ENCODE results near the gene STPG4. TPM values are rescaled to one million over a fixed set of nuclear protein-coding genes. Genes with fewer than 3 reads are reported as not detected.

Gene STPG4
- total RNA-seq, 2 experiments from 2014 or later = 0.44 to 0.64 TPM

DNA sequence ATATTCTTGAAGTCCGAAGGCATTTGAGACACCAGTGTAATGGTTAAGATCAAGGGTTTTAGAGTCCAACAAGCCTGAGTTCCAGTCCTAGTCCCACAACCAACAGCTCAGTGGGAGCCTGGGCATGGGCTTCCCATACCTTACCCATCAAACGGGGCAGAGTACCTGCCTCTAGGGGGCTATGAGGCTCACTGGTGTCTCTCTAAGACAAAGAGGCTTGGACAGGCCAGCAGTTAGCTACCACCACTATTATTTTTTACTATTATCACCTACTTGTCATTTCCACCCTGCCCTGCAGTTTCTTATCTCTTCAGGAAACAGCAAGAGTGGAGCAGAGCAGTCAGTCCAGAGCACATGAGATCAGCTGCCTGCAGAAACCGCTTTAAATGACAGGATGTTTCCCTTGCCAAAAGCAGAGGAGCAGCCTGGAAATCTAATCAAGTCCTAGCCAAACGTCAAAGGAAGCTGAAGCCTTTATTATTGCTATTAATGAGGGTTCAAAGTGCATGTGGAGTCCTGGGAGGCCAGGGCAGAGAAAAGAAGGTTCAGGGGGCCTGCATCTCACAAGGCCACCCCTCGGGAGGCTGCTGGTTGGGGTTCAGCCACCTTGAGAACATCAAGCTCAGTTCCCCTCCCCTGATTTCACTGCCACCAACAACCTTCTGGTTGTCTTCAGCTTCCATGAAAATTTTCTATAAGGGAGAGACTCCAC is 66.6 kb downstream of the STPG4 start:
- ChIA-PET POLR2A (no interaction called here), CTCF (interaction anchor here (0.6 kb wide), 1 partner anchor 176 kb away, joined by 3 read pairs; no protein-coding TSS in a partner anchor)
- H3K27ac Mint-ChIP-seq = no peak overlapping the region
- no peak for DNase-seq
- no peaks in the 10 kb centered on the region for H3K9me3 Mint-ChIP-seq
- no peak overlapping the region for H3K4me3 Mint-ChIP-seq
- H3K27me3 Mint-ChIP-seq = no peaks in the 10 kb centered on the region
- no peaks in the 10 kb centered on the region for H3K36me3 Mint-ChIP-seq (ENCODE audit: low read depth)
- peaks cover 4% of the 10 kb centered on the region for H3K4me1 Mint-ChIP-seq

DNA sequence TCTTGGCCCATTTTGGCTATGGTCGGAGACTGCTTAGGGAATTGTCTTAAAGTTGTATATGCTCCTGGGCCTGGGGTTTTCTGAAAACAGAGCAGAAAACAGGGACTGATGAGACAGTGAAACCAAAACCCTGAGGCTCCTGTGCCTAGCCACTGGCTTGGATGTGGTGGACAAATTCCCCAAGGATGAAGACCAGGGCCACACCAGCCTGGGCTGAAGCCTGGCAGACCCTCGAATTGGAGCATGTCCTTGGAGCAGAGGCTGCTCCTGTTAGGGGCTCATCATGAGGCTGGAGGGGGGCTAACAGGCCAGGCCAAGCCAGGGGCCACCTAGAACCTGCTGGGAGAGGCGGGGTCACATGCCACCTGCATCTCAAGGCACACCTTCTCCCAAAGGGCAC is 68.1 kb downstream of the STPG4 start:
- H3K27me3 Mint-ChIP-seq = no peaks in the 10 kb centered on the region
- H3K27ac Mint-ChIP-seq = no peak overlapping the region
- H3K9me3 Mint-ChIP-seq = no peaks in the 10 kb centered on the region
- no peak overlapping the region for H3K4me3 Mint-ChIP-seq
- DNase-seq = no peak
- peaks cover 4% of the 10 kb centered on the region for H3K4me1 Mint-ChIP-seq
- ChIA-PET POLR2A (no interaction called here), CTCF (interaction anchor here (1.4 kb wide), 1 partner anchor 11 kb away, joined by 3 read pairs; no protein-coding TSS in a partner anchor)
- no peaks in the 10 kb centered on the region for H3K36me3 Mint-ChIP-seq (ENCODE audit: low read depth)

DNA sequence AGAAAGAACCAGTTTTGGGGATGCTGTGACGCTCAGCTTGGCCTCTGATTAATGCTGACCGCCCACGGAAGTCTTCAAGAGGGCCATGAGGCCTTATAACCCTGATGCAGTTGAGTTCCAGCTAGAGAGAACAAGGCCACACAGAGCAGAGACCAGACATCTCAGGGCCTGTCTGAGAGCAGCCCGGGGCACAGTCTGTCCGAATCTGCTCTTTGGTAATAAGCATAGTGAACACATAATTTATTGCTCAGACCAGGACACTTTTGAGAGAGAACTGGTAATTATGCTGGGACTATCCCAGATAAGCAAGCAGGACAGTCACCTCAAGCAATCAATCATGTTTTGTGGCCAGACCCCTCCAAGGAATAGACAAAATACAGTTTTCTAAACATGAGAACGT is 68.5 kb downstream of the STPG4 start:
- ChIA-PET CTCF (interaction anchor here (1.4 kb wide), 1 partner anchor 11 kb away, joined by 3 read pairs; no protein-coding TSS in a partner anchor), POLR2A (no interaction called here)
- H3K36me3 Mint-ChIP-seq (ENCODE audit: low read depth) = no peaks in the 10 kb centered on the region
- no peaks in the 10 kb centered on the region for H3K9me3 Mint-ChIP-seq
- no peak for DNase-seq
- no peak overlapping the region for H3K4me3 Mint-ChIP-seq
- no peaks in the 10 kb centered on the region for H3K27me3 Mint-ChIP-seq
- H3K4me1 Mint-ChIP-seq = peaks cover 4% of the 10 kb centered on the region
- H3K27ac Mint-ChIP-seq = no peak overlapping the region

DNA sequence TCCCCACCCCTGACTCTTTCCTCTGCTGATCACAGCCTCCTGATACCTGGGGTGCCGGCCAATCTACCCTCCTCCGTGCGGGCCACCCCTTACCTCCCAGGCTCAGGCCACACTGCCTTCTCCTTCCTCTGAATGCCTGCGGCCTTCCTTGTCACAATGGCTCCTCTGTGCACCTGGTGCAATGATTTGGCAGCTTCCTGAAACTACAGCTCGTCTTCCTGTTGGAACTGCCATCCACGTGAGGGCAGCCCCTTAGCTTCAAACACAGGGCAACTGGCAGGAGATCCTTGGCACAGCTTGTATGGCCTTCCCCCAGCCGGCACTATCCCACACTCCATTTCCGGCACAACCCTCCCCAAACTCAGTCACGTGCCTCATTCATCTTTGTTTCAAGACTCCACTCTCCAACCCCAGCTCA is 69.0 kb downstream of the STPG4 start:
- CTCF ChIA-PET = interaction anchor here (1.4 kb wide), 1 partner anchor 10 kb away, joined by 3 read pairs; no protein-coding TSS in a partner anchor
- POLR2A ChIA-PET = no interaction called here
- DNase-seq = no peak
- peaks cover 4% of the 10 kb centered on the region for H3K4me1 Mint-ChIP-seq
- no peak overlapping the region for H3K4me3 Mint-ChIP-seq
- H3K27me3 Mint-ChIP-seq = no peaks in the 10 kb centered on the region
- H3K9me3 Mint-ChIP-seq = no peaks in the 10 kb centered on the region
- no peak overlapping the region for H3K27ac Mint-ChIP-seq
- H3K36me3 Mint-ChIP-seq (ENCODE audit: low read depth) = no peaks in the 10 kb centered on the region

DNA sequence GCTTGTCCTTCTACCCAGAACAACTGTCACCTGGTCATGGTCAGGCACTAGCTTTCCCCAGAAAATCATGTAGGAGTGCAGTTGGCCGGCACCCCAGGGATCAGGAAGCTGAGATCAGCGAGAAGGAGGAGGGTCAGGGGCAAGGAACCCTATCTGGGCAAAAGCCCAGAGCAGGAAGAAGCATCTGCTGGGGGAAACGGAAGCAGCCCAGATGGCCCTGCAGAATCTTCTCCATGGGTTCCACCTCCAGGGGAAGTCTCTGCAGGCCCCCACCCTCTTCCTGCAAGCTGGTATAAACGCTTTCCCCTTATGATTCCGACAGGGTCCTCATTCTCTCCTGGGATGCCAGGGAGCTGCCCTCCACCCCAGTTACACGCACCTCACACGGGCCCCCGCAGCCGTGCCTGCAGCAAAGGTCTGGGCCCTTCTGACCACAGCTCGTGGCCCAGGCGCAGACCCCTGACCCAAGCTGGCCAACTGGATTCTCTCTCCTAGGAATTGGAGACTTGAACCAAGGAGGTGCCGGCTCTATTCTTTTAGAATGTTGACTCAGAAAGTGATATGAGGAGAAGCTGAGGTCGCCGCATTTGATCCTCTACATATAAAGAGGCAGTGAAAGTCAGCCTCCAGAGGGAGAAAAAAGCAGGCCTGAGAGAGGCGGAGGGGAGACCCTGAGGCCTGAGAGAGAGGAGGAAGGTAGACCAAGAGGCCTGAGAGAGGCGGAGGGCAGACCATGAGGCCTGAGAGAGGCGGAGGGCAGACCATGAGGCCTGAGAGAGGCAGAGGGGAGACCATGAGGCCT is 71.0 kb downstream of the STPG4 start:
- no peak for DNase-seq
- peaks cover 4% of the 10 kb centered on the region for H3K4me1 Mint-ChIP-seq
- ChIA-PET POLR2A (no interaction called here), CTCF (interaction anchor here (0.8 kb wide), 1 partner anchor 11 kb away, joined by 3 read pairs; no protein-coding TSS in a partner anchor)
- H3K4me3 Mint-ChIP-seq = no peak overlapping the region
- H3K27me3 Mint-ChIP-seq = no peaks in the 10 kb centered on the region
- no peak overlapping the region for H3K27ac Mint-ChIP-seq
- H3K9me3 Mint-ChIP-seq = no peaks in the 10 kb centered on the region
- no peaks in the 10 kb centered on the region for H3K36me3 Mint-ChIP-seq (ENCODE audit: low read depth)

DNA sequence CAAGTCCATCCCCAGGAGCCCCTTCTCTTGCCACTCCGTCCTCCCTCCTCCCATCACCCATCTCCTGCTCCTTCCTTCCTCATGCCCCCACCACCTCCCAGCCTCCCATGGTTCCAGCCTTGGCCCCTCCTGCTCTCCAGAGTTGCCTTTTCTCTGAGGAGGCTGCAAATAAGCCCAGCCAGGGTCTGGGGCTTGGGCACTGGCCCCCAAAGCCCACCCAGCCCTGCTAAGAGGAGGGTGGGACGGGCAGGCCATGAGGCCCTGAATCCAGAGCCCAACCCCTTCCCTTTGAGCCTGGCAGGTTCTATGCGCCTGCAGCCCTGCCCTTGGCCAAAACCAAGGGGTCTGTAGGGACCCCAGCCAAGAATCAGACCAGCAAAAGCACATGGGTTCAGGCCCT is 71.6 kb downstream of the STPG4 start:
- no peaks in the 10 kb centered on the region for H3K27me3 Mint-ChIP-seq
- ChIA-PET CTCF (interaction anchor here (0.6 to 0.8 kb wide), 2 partner anchors 11 to 348 kb away, joined by 3 read pairs; no protein-coding TSS in a partner anchor), POLR2A (no interaction called here)
- no peak overlapping the region for H3K4me3 Mint-ChIP-seq
- H3K4me1 Mint-ChIP-seq = peaks cover 4% of the 10 kb centered on the region
- H3K9me3 Mint-ChIP-seq = no peaks in the 10 kb centered on the region
- DNase-seq = no peak
- no peaks in the 10 kb centered on the region for H3K36me3 Mint-ChIP-seq (ENCODE audit: low read depth)
- H3K27ac Mint-ChIP-seq = no peak overlapping the region

DNA sequence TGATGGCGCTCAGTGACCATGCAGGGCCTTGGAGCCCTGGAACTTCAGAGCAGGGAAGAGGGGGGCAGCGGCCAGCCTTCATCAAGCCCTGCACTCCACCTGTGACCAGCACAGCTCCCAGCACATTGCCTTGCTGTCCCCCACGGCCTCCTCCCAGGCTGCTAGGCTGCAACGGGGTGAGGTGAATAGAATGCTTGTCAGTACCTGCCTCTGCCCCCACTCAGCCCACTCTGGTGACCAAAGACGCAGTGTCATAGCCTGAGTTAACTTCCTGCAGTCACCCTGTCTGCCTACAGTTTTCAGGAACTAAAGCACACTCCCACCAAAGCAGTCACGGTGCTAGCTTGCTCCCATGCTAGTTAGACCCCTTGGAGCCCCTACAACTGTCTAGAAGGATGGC is 72.1 kb downstream of the STPG4 start:
- Mint-ChIP-seq H3K9me3 (no peaks in the 10 kb centered on the region), H3K4me1 (peaks cover 4% of the 10 kb centered on the region), H3K4me3 (no peak overlapping the region), H3K36me3 (ENCODE audit: low read depth) (no peaks in the 10 kb centered on the region), H3K27me3 (no peaks in the 10 kb centered on the region), H3K27ac (no peak overlapping the region)
- CTCF ChIA-PET = interaction anchor here (0.6 kb wide), 2 partner anchors 253 to 349 kb away, joined by 3 read pairs; no protein-coding TSS in a partner anchor
- POLR2A ChIA-PET = interaction anchor here (0.7 kb wide), 1 partner anchor 80 kb away, joined by 4 read pairs; no protein-coding TSS in a partner anchor
- no peak for DNase-seq

DNA sequence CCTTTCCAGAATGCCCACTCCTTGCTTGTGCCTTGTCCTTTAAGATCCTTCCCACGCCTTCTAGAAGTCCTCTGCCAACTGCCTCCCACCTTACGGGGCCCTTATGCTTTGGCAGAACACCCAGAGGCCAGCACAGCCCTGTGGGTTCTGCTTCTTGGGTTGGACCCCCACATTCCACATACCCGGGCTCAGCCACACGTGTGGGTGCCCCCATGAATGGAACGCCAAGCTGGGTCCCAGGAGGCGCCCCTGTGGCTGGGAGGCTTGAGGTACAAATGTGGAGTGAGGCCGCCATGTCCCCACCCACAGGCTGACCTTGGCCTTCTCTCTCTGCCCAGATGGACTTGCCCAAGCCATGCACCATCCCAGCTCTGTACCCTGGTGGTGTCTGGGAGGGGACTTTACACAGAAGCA is 74.2 kb downstream of the STPG4 start:
- no peak overlapping the region for H3K4me3 Mint-ChIP-seq
- peaks cover 2% of the 10 kb centered on the region for H3K36me3 Mint-ChIP-seq (ENCODE audit: low read depth)
- DNase-seq = no peak
- ChIA-PET CTCF (no interaction called here), POLR2A (no interaction called here)
- H3K4me1 Mint-ChIP-seq = no peaks in the 10 kb centered on the region
- H3K27ac Mint-ChIP-seq = no peak overlapping the region
- no peaks in the 10 kb centered on the region for H3K27me3 Mint-ChIP-seq
- H3K9me3 Mint-ChIP-seq = no peaks in the 10 kb centered on the region

DNA sequence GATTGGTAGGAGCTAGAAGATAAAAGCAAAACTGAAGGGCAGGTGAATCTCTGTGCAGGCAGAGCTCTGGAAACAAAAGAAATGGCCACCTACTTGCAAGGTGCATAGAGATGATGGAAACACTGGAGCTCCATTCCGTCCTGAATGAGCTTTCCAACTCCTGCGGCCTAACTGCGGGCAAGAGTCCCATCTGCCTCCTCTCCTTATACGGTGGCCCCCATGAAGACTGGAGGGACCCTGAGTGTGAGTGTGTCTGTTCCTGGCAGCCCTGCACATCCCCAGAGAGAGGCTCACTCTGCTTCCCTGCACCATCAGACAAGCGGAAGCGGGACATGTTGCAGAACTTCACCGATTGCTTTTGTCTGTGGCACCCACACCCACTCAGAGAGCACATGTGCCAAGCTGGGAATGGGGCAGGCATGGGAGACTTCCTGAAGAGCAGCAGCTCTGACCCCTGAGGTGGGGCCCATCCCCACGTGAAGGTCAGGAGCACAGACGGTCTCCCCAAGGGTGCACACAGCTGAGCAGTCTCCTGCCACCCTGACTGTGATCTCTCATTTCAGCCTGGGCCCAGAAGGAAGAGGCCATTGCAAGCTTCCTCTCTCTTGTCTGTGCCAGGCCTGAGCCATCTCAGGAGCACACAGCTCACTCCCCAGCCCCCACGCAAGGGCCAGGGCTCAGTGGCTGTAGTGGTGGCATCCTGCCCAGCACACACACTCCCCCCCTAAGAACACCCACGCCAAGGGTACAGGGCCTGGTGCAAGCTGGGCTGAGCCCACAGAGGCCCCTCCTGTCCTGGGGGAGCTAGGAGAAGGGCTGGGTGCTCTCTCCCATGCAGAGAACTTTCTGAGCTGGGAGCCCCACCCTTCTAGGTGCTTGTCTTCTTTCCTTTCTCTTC is 75.3 kb downstream of the STPG4 start:
- Mint-ChIP-seq H3K36me3 (ENCODE audit: low read depth) (peaks cover 2% of the 10 kb centered on the region), H3K4me1 (no peaks in the 10 kb centered on the region), H3K9me3 (no peaks in the 10 kb centered on the region), H3K27ac (no peak overlapping the region), H3K4me3 (no peak overlapping the region), H3K27me3 (no peaks in the 10 kb centered on the region)
- no peak for DNase-seq
- ChIA-PET POLR2A (no interaction called here), CTCF (interaction anchor here (0.6 to 0.8 kb wide), 2 partner anchors 8 to 159 kb away, joined by 3 read pairs; no protein-coding TSS in a partner anchor)

DNA sequence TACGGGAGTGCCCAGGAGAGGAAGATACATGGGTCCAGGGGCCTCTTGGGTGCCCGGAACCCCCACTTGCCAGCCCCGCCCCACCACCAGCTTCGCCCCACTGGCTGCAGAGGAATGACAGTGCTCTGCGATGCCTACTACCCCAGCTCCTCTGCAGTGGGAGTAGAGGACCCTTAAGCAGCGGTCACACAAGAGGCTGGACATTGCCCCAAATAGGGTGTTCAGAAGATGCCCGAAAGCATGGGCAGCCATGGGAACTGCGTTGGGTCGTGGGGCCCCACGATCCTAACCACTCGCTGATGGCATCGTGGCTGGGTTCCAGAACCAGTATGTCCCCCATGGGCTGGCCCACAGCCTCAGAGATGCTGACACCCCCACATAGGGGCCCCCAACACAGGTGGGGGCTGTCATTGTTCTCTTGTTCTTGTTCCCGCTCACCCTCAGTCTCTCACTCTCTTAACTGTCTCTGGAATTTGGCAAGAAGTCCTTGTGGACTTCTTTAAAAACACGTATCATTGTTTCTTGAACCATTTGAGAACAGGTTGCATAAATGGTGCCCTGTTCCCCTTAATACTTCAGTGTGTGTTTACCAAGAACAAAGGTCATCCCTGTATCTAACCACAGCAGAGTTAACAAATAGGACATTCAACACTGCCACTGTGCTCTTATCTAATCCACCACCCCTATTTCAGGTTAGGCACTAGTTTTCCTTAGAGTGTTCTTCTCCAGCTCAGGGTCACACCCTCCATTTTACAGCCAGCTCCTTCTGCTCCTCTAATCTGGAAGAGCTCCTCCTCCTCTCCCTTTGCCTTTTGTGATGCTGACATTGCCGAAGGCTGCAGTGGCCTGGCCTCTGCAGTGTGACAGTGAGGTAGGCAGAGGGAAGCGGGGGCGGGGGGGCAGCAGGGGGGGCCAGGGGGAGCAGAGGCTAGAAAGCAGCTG is 76.3 kb downstream of the STPG4 start:
- Mint-ChIP-seq H3K4me3 (no peak overlapping the region), H3K27me3 (no peaks in the 10 kb centered on the region), H3K4me1 (no peaks in the 10 kb centered on the region), H3K36me3 (ENCODE audit: low read depth) (peaks cover 2% of the 10 kb centered on the region), H3K27ac (no peak overlapping the region), H3K9me3 (no peaks in the 10 kb centered on the region)
- CTCF ChIA-PET = interaction anchor here (0.6 to 0.8 kb wide), 2 partner anchors 7 to 160 kb away, joined by 3 read pairs; no protein-coding TSS in a partner anchor
- DNase-seq = no peak
- POLR2A ChIA-PET = no interaction called here

DNA sequence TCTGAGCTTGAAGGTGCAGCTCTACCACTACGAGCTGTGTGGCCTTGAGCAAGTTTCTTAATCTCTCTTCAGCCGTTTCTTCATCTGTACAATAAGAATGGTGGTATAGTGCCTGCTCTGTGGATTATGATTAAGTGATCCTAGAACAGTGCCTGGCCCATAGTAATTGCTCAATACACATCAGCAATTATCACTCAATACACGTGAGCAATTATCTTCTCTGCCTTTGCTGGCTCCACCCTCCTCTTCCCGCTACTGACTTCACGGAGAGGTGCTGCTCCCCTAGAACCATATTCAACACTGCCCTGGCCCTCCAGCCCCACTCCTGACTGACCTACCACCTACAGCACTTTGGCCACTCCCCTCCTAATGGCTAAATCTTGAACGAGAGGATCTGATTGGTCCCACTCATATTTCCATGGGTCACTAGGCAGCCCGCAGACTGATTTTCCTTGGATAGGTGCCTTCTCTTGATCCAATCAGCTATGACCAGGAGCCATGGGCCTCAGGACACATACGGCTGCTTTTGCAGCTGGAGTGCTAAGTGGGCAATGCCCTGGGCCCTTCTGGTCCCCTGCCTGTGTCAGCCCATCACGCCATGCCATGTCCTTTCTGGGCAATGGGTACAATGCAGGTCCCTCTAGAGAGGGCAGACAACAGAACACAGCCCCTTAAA is 77.5 kb downstream of the STPG4 start:
- no peak for DNase-seq

More for the DNA sequence above, 77.5 kb downstream of the STPG4 start:
- Mint-ChIP-seq H3K27ac (no peak overlapping the region), H3K27me3 (no peaks in the 10 kb centered on the region), H3K4me1 (peaks cover 4% of the 10 kb centered on the region), H3K4me3 (no peak overlapping the region), H3K36me3 (ENCODE audit: low read depth) (peaks cover 10% of the 10 kb centered on the region), H3K9me3 (no peaks in the 10 kb centered on the region)
- ChIA-PET POLR2A (no interaction called here), CTCF (no interaction called here)
